Smooth muscle cell (in vitro differentiated cells): Measurements from ENCODE around the gene ZNF497. TPM values are rescaled to one million over a fixed set of nuclear protein-coding genes. Genes with fewer than 3 reads are reported as not detected.

ENCODE experiments used
- DNase-seq: peaks from one replicate; lab custom pipeline; 2025; ENCODE audit not compliant: unreplicated experiment; lab: John Stamatoyannopoulos, UW
- H2AFZ ChIP-seq: fragments of 200-600 bp; sonication (generic); 2 replicates; pipeline ENCODE4 v1.6.0; 2016; ENCODE audit warnings: antibody characterized with exemption, low read depth, mild to moderate bottlenecking
- H3F3A ChIP-seq: fragments of 200-600 bp; sonication (generic); 2 replicates; pipeline ENCODE4 v1.6.0; 2017; ENCODE audit warnings: antibody characterized with exemption, low read depth
- H3K27ac ChIP-seq: fragments of 200-600 bp; sonication (generic); 2 replicates; pipeline ENCODE4 v1.5.1; 2016; ENCODE audit warnings: low read depth, mild to moderate bottlenecking
- H3K27me3 ChIP-seq: fragments of 200-600 bp; sonication (generic); 2 replicates; pipeline ENCODE4 v1.6.1; 2016; ENCODE audit warnings: low read depth, mild to moderate bottlenecking
- H3K36me3 ChIP-seq: fragments of 200-600 bp; sonication (generic); 2 replicates; pipeline ENCODE4 v1.5.1; 2016; ENCODE audit warnings: low read depth
- H3K4me1 ChIP-seq: fragments of 200-600 bp; sonication (generic); 2 replicates; pipeline ENCODE4 v1.5.1; 2016; ENCODE audit warnings: low read depth
- H3K4me2 ChIP-seq: fragments of 200-600 bp; sonication (generic); 2 replicates; pipeline ENCODE4 v1.6.0; 2016; ENCODE audit warnings: mild to moderate bottlenecking
- H3K4me3 ChIP-seq: fragments of 200-600 bp; sonication (generic); 2 replicates; pipeline ENCODE4 v1.5.1; 2016; ENCODE audit warnings: mild to moderate bottlenecking
- H3K79me2 ChIP-seq: fragments of 200-600 bp; sonication (generic); 2 replicates; pipeline ENCODE4 v1.6.0; 2016; ENCODE audit warnings: low read depth, mild to moderate bottlenecking
- H3K9ac ChIP-seq: fragments of 200-600 bp; sonication (generic); 2 replicates; pipeline ENCODE4 v1.6.0; 2016; ENCODE audit warnings: low read depth
- H3K9me3 ChIP-seq: fragments of 200-600 bp; sonication (generic); replicated peaks from 2 replicates; pipeline ENCODE4 v1.5.1; 2016; ENCODE audit warnings: low read depth
- H4K20me1 ChIP-seq: fragments of 200-600 bp; sonication (generic); 2 replicates; pipeline ENCODE4 v1.6.0; 2016; ENCODE audit warnings: low read depth
- WGBS: methylation state at CpG from one replicate; pipeline ENCODE4 v1.1.7; 2016; ENCODE audit warnings: low lambda C conversion rate; 5-methylcytosine and 5-hydroxymethylcytosine counted together
- polyA plus RNA-seq: library from polyadenylated mRNA; unstranded; fragments of >200 nt; fragmentation: Nextera tagmentation; extraction: Ambion mirVana; gene quantifications from 2 replicates; pipeline ENCODE4 v1.2.1, GENCODE V29; 2016
- total RNA-seq: library from RNA; depleted of rRNA; stranded (reverse); fragments of >200 nt; gene quantifications from 2 replicates; pipeline ENCODE4 v1.2.3, GENCODE V29; 2014
- TF ChIP-seq, protein P1 (sequence below): fragments of 200-600 bp; sonication (generic); IDR thresholded peaks from 2 replicates; pipeline ENCODE4 v1.5.1; 2017; ENCODE audit warnings: borderline replicate concordance, mild to moderate bottlenecking, antibody characterized with exemption; ENCODE audit not compliant: insufficient read depth, poor library complexity, severe bottlenecking

ZNF497 gene
- total and polyA plus RNA-seq, 2 experiments from 2014 or later, result 0.58 to 4.6 TPM

DNA sequence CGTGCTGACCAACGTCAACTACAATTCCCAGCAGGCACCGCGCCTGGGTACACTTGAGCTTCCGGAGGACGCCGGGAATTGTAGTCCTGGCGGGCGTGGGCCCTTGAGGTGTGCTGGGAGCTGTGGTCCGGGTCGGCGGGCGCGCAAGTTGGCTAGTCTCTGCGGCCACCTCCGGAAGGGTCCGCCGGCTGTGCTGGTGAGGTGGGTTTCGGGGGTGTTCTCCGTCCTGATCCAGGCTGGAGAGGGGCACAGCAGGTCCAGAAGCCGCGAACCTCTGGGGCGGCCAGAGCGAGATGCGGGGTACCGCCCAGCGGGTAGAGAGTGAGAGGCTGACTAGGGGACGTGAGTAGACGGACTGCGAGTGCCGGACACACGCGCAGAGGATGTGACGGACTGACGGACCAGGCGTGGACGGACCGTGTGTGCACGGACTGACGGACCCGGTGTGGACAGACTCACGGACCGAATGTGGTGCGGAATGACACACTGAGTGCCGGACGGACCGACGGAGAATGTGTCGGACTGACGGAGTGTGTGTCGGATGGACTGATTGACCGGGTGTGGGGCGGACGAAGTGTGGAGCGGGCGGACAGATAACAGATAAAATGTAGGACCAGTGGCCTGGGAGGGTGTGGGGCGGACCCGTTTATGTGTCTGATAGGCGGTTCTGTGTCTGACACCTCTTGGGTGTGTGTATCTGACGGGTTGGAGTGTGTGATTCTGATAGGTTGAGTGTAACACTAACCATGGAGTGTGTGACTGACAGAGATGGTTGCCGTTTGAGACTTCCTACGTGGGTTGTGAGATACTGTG is 35.4 kb downstream of the ZNF497 start, which contains the start of gene ZSCAN22:
TSS of gene ZSCAN22 (plus strand) at position 81 of the 813 bp plus-strand sequence. CDS start 7,809 bp downstream, outside the sequence.
- H3K79me2 ChIP-seq, result peaks cover 53% of the 10 kb centered on the region
- peak within 1 kb of the TSS; percentile 89 for H3K9ac ChIP-seq
- peaks cover 5% of the 10 kb centered on the region for H3K4me1 ChIP-seq
- no peaks in the 10 kb centered on the region for H3K27me3 ChIP-seq
- no peaks in the 10 kb centered on the region for H3K9me3 ChIP-seq
- DNase-seq, result peak; percentile 90
- peaks cover 6% of the 10 kb centered on the region for H3F3A ChIP-seq
- peak within 1 kb of the TSS; percentile 83 for H3K4me3 ChIP-seq
- H4K20me1 ChIP-seq, result peaks cover 21% of the 10 kb centered on the region
- H3K36me3 ChIP-seq, result no peaks in the 10 kb centered on the region
- peak within 1 kb of the TSS; percentile 72 for H3K27ac ChIP-seq
- H2AFZ ChIP-seq, result peak within 1 kb of the TSS; percentile 79
- peak within 1 kb of the TSS; percentile 92 for H3K4me2 ChIP-seq
- 1% methylated on average over 61 of the region's 62 CpGs for WGBS
- TF ChIP-seq, protein P1, sequence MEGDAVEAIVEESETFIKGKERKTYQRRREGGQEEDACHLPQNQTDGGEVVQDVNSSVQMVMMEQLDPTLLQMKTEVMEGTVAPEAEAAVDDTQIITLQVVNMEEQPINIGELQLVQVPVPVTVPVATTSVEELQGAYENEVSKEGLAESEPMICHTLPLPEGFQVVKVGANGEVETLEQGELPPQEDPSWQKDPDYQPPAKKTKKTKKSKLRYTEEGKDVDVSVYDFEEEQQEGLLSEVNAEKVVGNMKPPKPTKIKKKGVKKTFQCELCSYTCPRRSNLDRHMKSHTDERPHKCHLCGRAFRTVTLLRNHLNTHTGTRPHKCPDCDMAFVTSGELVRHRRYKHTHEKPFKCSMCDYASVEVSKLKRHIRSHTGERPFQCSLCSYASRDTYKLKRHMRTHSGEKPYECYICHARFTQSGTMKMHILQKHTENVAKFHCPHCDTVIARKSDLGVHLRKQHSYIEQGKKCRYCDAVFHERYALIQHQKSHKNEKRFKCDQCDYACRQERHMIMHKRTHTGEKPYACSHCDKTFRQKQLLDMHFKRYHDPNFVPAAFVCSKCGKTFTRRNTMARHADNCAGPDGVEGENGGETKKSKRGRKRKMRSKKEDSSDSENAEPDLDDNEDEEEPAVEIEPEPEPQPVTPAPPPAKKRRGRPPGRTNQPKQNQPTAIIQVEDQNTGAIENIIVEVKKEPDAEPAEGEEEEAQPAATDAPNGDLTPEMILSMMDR, result no peak

DNA sequence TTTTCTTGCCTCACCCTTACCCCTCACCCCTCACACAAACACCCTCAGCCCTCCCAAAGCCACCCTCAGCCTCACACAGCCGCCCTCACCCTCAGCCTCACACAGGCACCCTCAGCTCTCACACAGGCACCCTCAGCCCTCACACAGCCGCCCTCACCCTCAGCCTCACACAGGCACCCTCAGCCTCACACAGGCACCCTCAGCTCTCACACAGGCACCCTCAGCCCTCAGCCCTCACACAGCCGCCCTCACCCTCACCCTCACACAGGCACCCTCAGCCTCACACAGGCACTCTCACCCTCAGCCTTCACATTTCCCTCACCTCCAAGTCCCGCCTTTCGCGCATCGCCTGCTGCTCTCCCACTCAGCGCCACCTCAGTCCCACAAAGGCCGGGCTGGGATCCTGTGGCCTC is 36.0 kb downstream of the ZNF497 start:
- Histone ChIP-seq H3K4me1 (peaks cover 5% of the 10 kb centered on the region), H3K36me3 (no peaks in the 10 kb centered on the region), H2AFZ (no peak overlapping the region), H3K27ac (no peak overlapping the region), H3K9me3 (no peaks in the 10 kb centered on the region), H3K9ac (peak overlapping the region; percentile 89), H3K79me2 (peaks cover 53% of the 10 kb centered on the region), H3K4me3 (peak overlapping the region; percentile 83), H3K27me3 (no peaks in the 10 kb centered on the region), H3K4me2 (peak overlapping the region; percentile 92), H4K20me1 (peaks cover 25% of the 10 kb centered on the region), H3F3A (peaks cover 6% of the 10 kb centered on the region)
- TF ChIP-seq, protein P1, result no peak
- 13% methylated on average over 9 of the region's 9 CpGs for WGBS
- DNase-seq, result no peak

DNA sequence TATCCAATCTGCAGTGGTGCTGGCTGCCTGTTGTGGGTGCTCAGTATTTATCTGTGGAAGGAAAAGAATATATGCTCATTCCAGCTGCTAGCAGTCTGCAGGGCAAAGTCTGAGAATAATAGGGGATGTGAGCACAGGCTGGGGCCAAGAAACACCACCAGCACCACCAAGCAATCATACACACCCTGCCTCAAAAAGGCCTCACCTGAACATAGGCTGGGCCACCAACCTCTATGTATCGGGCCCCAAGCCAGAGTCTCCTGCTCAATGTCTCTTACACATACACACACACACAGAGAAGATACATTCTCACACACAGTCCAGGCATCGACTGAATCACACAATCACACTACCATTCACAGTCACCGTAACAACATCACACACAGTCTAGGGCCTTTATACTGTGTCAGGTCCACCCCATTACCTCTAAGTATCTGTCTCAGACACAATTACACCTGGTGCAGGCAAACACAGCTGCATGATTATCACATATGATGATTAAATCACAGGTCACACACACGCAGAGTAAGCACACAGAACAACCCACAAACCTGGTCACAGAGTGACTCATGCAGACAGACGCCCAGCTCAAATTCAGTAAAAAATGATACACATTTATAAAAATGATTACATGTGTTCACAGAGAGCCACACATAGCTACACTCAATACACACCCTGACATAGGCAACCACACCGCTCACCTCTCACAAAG is 37.1 kb downstream of the ZNF497 start:
- Histone ChIP-seq H3K4me1 (peaks cover 5% of the 10 kb centered on the region), H3K27ac (no peak overlapping the region), H3K9ac (peak overlapping the region; percentile 14), H3K9me3 (no peaks in the 10 kb centered on the region), H3K4me2 (peak overlapping the region; percentile 92), H4K20me1 (peaks cover 33% of the 10 kb centered on the region), H3K36me3 (no peaks in the 10 kb centered on the region), H2AFZ (no peak overlapping the region), H3K4me3 (peak overlapping the region; percentile 83), H3K79me2 (peaks cover 49% of the 10 kb centered on the region), H3F3A (peaks cover 6% of the 10 kb centered on the region), H3K27me3 (no peaks in the 10 kb centered on the region)
- TF ChIP-seq, protein P1, result no peak
- DNase-seq, result no peak
- 87% methylated on average over 6 of the region's 6 CpGs for WGBS
